GM18505 (cell line): ENCODE data around the gene CHRNA3.
"Not testable (repeated sequence)": the region's sequence is repeated elsewhere in the genome, so short reads cannot be mapped to it uniquely, and the experiment has no call there.

Experiments used
- ATAC-seq: cut with Tn5 transposase; IDR thresholded peaks from one replicate; pipeline ENCODE4 v1.9.1; 2021; ENCODE audit not compliant: unreplicated experiment
- POLR2A ChIP-seq: IDR thresholded peaks from 4 replicates; pipeline ENCODE4 v1.6.1; 2011; ENCODE audit warnings: borderline replicate concordance; ENCODE audit not compliant: insufficient read depth, insufficient read length; ENCODE audit errors: extremely low read depth

Gene CHRNA3

DNA sequence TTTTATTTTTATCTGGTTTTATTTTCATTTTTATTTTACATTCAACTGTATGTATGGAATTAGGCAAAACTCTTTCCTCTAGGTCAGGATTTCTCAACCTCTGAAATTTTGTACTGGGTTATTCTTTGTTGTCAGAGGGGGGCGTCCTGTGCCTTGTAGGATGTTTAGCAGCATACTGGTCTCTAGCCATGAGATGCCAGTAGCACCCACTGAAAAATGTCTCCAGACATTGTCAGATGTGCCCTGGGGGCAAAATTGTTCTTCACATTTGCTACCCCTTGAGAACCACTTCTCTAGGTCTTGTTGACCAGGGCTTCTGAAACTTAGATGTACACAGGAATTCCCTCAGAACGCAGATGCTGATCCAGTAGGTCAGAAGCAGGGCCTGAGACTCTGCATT, 50.1 kb downstream of the CHRNA3 start:
- no peak for ATAC-seq
- TF ChIP-seq POLR2A: no peak

DNA sequence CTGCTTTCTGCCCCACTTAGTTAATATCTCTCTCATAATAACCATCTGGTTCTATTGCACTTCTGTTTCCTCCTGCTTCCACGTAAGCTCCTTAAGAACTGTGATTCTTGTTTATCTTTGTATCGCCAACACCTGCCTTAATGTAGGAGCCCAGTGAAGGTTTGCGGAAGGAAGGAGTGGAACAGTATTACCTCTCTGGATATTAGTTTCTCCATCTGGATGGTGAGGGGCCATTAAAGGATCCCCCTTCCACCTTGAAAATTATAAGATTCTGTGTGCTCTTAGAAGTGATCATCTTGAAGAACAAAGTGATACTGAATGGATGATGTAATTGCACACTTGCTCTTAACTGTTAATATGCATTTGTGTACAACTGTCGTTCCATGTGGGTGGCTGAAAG, 53.3 kb downstream of the CHRNA3 start:
- no peak for TF ChIP-seq POLR2A
- ATAC-seq: no peak

DNA sequence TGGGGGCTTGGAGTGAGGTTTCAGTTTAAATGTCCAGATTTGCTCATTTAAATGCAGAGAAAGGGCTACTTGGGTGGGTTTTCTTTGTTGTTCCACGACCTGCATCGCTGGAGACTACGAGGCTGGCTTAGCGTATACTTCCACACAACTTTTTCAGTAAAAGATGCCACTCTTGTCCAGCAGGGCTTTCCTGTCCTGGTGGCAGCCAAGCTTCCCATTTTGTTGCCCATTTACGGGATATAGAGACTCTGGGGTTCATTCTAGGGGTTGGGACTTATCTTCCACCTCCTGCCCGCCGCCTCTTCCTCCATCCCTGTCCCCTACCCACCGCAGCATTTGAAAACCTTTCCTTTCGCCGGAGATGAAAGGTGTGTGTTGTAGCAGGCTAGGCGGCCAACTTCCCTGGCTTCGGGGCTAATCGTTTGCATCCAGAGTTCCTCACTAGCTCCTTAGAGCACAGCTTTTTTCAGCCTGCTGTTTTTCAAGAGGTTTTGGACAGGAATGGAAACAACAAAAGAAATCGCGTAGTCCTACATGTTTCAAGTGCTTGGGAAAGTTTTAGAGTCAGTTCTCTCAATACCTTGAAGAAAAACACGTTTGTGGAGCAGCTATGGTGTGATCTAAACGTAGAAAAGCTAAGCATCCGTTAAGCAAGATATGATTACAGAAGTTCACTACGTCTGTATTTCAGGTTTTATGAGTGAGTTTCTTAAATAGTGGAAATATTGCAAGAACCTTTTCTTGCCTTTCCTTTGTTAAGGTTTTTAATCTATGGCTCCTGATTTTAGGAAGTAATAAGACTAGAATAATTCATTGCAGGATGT, 54.6 kb downstream of the CHRNA3 start:
- no peak for ATAC-seq

DNA sequence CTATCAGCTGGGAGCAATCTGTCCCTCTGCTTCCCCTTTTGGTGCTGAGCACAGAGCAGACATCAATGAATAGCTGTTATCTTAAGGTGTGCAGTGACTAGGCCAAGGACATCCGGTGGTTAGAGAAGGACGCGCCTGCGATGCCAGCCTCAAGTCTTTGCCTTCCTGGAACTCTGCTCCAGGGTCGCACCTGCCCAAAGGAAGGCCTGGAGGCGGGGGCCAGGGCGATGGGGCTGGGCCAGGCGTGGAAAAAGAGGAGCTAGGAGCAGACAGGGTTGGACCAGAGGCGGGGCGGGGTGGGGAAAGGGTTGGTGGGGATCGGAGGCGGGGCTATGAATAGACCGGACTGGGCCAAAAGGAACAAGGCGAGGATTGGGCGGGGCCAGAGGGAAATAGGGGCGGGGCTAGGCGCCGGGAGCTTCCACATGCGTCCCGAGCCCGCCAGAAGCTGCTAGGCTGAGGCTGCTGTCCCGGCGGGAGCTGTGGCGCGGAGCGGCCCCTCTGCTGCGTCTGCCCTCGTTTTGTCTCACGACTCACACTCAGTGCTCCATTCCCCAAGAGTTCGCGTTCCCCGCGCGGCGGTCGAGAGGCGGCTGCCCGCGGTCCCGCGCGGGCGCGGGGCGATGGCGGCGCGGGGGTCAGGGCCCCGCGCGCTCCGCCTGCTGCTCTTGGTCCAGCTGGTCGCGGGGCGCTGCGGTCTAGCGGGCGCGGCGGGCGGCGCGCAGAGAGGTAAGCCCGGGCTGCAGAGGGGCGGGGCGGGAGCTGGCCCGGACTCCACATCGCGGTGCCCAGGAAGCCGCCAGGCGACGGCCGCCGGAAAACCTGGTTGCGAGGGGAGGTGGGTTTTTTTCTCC, 55.5 kb downstream of the CHRNA3 start, which contains the start of gene CHRNA5:
Gene CHRNA5, plus strand, starts transcription at position 424 of the 854 bp plus-strand sequence. Its CDS starts 200 bp downstream, at position 624.
- peak; percentile 70 for TF ChIP-seq POLR2A
- ATAC-seq: peak; percentile 83

More for the DNA sequence above, 54.6 kb downstream of the CHRNA3 start:
- TF ChIP-seq POLR2A: no peak

DNA sequence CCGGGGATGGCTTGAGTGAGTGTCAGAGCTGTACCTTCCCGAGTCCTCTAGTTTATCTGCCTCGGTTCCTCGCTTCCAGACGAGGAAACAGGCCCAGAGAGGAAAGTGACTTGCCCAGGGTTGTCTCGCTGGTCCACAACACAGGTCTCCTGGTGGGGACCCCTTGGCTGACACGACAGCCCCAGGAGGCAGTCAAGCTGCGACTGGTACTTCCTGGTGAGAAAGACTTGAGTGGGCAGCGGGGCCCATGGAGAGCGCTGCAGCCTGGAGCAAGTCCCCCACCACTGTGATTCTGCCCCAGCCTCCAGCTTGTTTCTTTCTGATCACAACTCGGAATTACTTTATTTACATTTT, 56.1 kb downstream of the CHRNA3 start:
- no peak for TF ChIP-seq POLR2A
- peak; percentile 17 for ATAC-seq

DNA sequence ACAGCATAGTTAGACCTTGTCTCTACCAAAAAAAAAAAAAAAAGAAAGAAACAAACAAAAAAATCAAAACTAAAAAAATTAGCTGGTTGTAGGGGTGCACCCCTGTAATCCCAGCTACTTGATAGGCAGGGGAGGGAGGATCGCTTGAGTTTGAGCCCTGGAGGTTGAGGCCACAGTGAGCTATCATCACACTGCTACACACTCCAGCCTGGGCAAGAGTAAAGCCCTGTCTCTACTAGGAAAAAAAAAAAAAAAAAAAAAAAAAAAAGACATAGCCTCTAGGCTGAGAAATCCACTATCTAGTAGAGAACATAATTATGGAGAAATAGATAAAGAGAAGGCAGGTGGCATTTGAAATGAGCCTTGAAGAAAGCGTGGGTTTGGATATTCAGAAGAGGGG, 57.7 kb downstream of the CHRNA3 start:
- no peak for ATAC-seq
- no peak for TF ChIP-seq POLR2A

DNA sequence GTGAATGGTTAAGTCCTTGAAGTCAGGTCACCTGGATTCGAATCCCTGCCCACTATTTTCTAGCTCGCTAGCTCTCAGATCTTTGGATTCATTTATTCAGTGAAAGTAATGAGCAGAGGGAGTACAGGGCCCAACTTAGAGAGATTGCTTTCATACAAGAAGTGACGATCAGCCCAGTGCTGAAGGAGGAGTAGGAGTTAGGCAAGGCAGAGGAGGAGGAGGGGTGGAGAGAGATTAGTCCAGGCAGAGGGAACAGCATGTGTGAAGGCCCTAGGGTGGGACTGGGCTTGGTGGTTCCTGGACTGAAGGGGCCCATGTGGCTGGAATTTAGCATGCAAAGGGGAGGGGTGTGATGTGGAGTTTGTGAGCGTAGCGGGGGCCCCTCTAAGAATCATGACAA, 59.3 kb downstream of the CHRNA3 start:
- no peak for ATAC-seq
- no peak for TF ChIP-seq POLR2A

DNA sequence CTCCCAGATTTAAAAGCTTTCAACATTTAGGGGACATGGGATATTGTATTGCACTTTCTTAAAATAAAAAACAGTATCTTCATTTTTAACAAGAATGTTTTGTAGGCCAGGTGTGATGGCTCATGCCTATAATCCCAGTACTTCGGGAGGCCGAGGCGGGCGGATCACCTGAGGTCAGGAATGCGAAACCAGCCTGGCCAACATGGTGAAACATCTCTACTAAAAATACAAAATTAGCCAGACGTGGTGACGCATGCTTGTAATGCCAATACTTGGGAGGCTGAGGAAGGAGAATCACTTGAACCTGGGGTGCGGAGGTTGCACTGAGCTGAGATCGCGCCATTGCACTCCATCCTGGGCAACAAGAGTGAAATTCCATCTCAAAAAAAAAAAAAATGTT, 60.6 kb downstream of the CHRNA3 start:
- not testable (repeated sequence) for ATAC-seq

DNA sequence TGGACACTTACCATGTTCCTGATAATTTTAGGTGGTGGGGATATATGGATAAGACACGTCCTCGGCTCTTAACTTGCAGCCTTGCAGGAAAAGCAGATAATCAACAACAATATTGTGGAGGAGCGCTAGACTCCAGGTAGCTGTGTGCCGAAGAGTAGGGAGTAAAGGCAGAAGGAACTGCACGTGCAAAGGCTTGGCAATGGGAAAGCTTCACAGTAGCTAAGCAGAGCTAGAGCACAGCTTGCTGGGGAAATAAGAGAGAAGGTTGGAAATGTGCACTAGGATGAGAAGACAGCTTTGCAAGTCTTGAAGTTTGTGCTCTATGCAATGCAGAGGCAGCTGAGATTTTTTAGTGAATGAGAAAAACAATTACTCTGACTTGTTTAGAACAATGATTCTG, 68.2 kb downstream of the CHRNA3 start:
- TF ChIP-seq POLR2A: no peak
- no peak for ATAC-seq

DNA sequence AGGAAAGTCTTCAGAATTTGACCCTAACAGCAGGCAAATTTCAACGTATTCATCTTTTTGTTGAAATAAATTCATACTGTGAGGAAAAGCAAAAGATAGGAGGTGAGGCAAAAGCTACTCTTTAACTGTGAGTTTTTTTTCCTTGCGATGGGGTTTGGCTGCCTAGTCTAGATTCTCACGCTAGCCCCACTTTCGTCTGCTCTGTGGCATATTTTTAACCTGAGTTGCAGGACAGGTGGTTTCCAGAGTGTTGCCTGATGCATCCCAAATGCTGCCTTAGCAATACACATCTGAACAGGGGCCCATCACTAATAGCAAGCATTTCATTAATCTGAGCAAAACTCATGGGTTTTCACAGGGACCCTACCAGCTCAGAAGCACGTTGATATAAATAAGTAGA, 68.9 kb downstream of the CHRNA3 start:
- ATAC-seq: no peak
- TF ChIP-seq POLR2A: no peak

DNA sequence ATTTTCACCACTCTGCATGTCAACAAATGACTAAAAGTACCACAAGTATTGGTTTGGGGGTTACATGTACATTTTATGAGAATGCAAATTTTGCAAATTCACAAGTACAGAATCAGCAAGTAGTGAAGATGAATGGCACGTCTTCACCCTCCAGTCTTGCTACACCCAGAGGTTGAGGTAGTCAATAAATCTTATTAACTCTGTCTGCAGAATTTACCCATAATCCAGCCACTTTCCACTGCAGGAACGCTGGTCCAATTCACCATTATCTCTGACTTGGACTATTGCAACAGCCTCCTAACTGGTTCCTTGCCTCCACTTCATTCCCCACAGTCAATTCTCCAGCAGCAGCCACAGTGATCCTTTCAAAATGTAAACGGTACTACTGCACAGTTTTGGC, 70.0 kb downstream of the CHRNA3 start:
- no peak for TF ChIP-seq POLR2A
- ATAC-seq: no peak

DNA sequence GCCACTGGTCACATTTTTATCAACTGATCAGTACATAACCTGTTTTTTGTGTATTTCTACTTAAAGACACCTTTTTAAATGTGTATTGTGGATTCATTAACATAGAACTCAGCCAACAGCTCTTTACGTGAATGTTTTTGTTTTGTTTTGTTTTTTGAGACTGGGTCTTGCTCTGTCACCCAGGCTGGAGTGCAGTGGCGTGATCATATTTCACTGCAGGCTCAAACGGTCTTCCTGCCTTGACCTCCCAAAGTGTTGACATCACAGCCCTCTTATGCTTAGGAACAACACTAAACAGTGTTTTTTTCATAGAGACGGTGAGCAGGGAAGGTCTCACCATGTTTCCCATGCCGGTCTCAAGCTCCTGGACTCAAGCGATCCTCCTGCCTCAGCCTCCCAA, 70.6 kb downstream of the CHRNA3 start:
- no peak for TF ChIP-seq POLR2A
- no peak for ATAC-seq
